LoVo (cell line): Measurements from ENCODE around the gene OLFML2B.

ENCODE experiments used
- DNase-seq: peaks from one replicate; pipeline ENCODE4 v3.0.0-alpha.2; 2016; ENCODE audit warnings: low spot score

Gene OLFML2B

GRCh38 chr1:161978011-161978790 lies 45.5 kb downstream of the OLFML2B start:
- no peak for DNase-seq

GRCh38 chr1:161973924-161974845 lies 49.5 kb downstream of the OLFML2B start:
- DNase-seq: no peak

DNA sequence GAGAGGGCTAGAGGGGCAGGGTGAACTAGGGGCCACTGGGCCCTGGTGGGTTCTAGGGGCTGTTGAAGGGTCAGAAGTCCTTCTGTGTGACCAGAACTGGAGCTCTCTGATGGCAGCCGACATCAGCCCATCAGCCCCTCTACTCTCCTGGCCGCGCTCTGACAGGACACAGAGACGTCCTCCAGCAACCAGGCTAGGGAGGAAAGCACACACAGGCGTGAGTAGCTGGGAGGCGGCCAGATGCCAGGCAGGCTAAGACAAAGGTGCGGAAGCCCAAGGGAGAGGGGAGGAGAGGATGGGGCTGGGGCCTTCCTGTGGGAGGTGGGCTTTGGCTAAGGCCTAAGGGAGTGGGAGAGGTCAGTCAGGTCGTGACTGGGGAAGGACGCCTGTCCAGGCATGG lies 50.8 kb downstream of the OLFML2B start:
- DNase-seq: no peak

- DNase-seq: no peak
Measured at GRCh38 chr1:161970633-161971032, 53.0 kb downstream of the OLFML2B start.

- no peak for DNase-seq
Measured at GRCh38 chr1:161970036-161970435, 53.6 kb downstream of the OLFML2B start.

DNA sequence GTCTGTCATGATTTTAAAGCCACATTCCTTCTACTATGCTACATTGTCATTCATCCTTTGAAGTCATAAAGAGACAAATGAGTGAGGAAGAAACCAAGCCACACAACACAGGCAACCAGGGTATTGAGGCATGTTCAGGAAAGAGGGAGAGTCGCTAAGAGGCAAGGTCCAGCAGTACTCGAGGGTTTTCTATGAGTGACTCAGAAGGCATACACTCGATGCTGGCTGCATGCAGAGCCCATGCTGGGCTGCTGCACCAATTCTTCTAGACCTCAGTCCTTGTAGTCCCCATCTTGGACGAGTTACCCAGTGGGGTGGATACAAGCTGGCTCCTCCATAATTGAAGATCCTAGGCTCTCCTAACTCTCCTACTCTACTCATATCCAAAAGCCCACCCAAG lies 57.6 kb downstream of the OLFML2B start:
- no peak for DNase-seq

- DNase-seq: peak; percentile 1
Measured at GRCh38 chr1:161962091-161962887, 61.4 kb downstream of the OLFML2B start.

- DNase-seq: no peak
Measured at GRCh38 chr1:161958425-161958824, 65.2 kb downstream of the OLFML2B start.

GRCh38 chr1:161956930-161957329 lies 66.7 kb downstream of the OLFML2B start:
- DNase-seq: no peak

DNA sequence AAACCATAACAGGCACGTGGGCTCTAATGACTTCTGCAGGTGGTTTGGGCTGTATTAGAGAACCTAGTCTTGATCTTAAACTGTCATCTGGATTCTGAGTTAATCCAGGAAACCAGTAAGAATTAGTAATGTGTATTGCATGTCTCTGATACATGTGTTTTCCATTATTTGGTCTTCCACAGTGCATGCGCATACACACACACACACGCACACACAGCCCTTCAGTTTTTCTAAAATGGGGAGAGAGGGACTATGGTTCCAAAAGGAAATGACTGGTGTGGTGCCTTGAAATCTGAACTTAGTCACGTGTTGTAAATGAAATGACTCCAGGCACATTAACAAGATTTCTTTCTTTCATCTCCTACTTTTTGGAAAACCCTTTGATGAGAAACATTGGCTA lies 67.6 kb downstream of the OLFML2B start:
- DNase-seq: no peak

- no peak for DNase-seq
Measured at GRCh38 chr1:161955606-161956005, 68.1 kb downstream of the OLFML2B start.

GRCh38 chr1:161954466-161954865 lies 69.2 kb downstream of the OLFML2B start:
- DNase-seq: no peak

- no peak for DNase-seq
Measured at GRCh38 chr1:161954050-161954449, 69.6 kb downstream of the OLFML2B start.

DNA sequence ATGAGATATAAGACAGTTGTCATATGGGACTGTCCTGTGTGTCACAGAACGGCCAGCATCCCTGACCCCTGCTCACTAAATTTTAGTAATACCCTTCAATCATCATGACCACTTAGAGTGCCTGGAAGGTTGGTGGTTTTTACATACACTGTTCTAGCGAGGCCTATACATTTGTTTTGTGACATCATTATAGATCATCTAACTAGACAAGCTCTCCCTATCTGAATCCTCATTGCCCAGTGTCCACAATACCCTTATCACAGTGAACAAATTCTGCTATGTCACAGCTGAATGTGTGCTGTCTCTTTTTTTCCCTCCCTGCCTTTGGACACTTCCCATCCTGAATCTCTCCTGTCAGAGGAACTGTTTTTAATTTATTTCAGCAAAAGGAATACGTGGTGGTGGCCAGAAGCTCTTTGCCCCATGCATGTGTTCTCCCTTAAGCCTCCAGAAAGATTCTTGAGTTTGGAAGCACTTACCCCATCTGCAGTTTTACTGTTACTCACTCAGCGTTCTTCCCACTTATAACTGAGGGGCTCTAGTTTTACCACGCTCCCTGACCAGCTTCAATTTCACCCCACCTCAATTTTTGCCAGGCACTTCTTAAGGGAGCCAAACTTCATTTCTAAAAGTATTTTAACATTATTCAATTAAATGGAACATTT lies 70.3 kb downstream of the OLFML2B start:
- DNase-seq: no peak

DNA sequence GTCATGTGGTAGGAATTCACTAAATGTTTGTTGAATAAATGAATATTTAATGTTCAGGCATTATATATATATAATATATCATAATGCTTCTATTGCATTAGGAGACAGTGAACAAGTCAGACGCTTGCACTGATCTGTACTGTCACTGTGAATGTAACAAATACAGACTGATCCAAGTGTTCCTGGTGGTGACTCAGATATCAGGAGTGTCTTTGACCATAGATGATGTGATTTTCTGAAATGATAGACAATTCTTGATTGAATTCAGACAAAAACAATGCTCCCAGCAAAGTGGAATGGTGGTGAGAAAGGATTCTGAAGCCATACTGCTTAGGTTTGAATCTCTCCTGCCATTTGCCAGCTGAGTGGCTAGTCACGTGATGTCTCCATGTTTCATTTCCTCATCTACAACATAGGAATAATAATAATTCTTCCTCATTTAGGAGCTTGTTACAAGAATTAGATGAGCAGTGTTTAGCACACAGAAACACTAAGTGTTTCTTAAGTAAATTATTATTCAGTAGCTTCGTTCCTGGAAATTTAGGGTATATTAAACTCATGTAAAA lies 71.0 kb downstream of the OLFML2B start:
- no peak for DNase-seq

GRCh38 chr1:161951646-161952045 lies 72.0 kb downstream of the OLFML2B start:
- DNase-seq: no peak

DNA sequence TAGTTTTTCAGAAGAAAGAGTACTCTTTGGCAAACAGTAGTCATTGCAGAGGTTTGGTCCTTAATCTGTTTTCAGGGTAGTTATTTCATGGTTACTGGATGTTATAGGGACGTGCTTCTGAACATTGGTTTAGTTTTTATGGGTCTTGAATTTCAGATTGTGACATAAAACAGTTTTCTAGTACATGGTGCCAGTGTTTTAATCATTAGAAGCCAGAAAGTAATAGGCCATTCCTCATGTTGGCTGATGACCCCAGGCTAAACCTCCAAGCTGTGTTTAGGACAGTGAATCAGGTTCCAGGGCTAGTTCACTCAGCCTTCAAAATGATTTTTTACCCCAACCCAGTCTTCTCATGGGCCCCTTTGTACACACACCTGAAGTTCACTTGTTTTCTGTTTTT lies 73.3 kb downstream of the OLFML2B start:
- DNase-seq: no peak

DNA sequence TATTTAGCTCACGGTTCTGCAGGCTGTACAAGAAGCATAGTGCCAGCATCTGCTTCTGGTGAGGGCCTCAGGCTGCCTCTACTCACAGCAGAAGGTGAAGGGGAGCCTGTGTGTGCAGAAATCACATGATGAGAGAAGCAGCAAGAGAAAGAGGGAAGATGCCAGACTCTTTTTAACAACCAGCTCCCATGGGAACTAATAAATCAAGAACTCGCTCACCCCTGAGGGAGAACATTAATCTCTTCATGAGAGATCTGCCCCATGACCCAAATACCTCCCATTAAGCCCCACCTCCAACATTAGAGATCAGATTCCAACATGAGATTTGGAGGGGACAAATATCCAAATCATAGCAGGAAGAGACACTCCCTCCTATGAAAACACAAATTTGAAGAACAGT lies 74.1 kb downstream of the OLFML2B start:
- DNase-seq: no peak

GRCh38 chr1:161948435-161948834 lies 75.2 kb downstream of the OLFML2B start:
- DNase-seq: no peak

- no peak for DNase-seq
Measured at GRCh38 chr1:161946071-161946987, 77.3 kb downstream of the OLFML2B start.
